ENCODE measurements around the gene IMMP2L. TPM values are rescaled to one million over a fixed set of nuclear protein-coding genes. Genes with fewer than 3 reads are reported as not detected.

Gene IMMP2L
- total RNA-seq, 4 donors from 2014 or later = 23.8 to 30.0 (median 27.7) TPM

DNA sequence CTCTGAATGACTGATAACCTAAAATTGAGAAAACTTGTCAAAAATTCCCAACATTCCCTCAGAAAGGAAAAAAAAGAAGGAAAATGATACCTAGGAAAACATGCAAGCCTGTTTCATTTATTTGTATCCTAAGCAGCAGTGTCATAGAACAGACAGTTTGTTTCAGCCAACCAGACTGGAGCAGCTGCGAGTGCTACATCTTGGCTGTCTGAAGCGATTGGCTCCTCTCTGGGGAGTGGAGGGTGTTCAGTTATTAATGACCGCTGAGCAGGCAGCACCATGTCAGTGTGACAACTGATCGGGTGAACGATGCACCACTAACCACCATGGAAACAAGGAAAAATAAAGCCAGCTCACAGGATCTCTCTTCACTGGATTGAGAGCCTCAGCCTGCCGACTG, 471.4 kb downstream of the IMMP2L start, which contains the start of gene LRRN3:
LRRN3 (plus strand) TSS at position 282 of the 400 bp plus-strand sequence. CDS start 31,646 bp downstream, outside the sequence.
- TF ChIP-seq POLR2A (IDR thresholded peaks at IDR 0.05) = peak in 1 of 2 donors; percentile 85
- no peak for TF ChIP-seq CTCF (IDR thresholded peaks at IDR 0.05)
- DNase-seq = peak; percentile 61 to 68
- no peaks in the 10 kb centered on the region for H3K27me3 ChIP-seq
- peak within 1 kb of the TSS in 1 of 3 donors; percentile 2 for H3K27ac ChIP-seq
- H3K4me1 ChIP-seq = peaks cover 13 to 14% of the 10 kb centered on the region in 2 donors
- H3K9me3 ChIP-seq = no peaks in the 10 kb centered on the region
- 9 to 20% methylated on average over 6 of the region's 6 CpGs for WGBS, 2 donors
- H3K36me3 ChIP-seq = no peaks in the 10 kb centered on the region
- H3K4me3 ChIP-seq (replicated peaks in 1 of 3) = peak within 1 kb of the TSS in 2 of 3 donors; percentile 18 to 39
- intact Hi-C loops (cut with DNase I) = loop anchor here (5.0 kb wide), 1 partner anchor 396 kb away; no protein-coding TSS in a partner anchor

- H3K27ac ChIP-seq = no peak overlapping the region
- no peak for DNase-seq
- H3K27me3 ChIP-seq = no peaks in the 10 kb centered on the region
- TF ChIP-seq CTCF (IDR thresholded peaks at IDR 0.05) (peak; percentile 57 to 81 (median 59)), POLR2A (IDR thresholded peaks at IDR 0.05) (no peak)
- peaks cover 13 to 14% of the 10 kb centered on the region in 2 donors for H3K4me1 ChIP-seq
- intact Hi-C loops (cut with DNase I) = loop anchor here (5.0 kb wide), 1 partner anchor 397 kb away; no protein-coding TSS in a partner anchor
- H3K9me3 ChIP-seq = no peaks in the 10 kb centered on the region
- H3K36me3 ChIP-seq = no peaks in the 10 kb centered on the region
- WGBS, 2 donors = 33 to 48% methylated on average over 1 of the region's 1 CpG
- no peak overlapping the region for H3K4me3 ChIP-seq (replicated peaks in 1 of 3)
Measured at GRCh38 chr7:111089822-111090426, 472.4 kb downstream of the IMMP2L start.

GRCh38 chr7:111088328-111088727, 474.0 kb downstream of the IMMP2L start:
- 88 to 92% methylated on average over 1 of the region's 1 CpG for WGBS, 2 donors
- TF ChIP-seq CTCF (IDR thresholded peaks at IDR 0.05) (no peak), POLR2A (IDR thresholded peaks at IDR 0.05) (no peak)
- Histone ChIP-seq H3K4me3 (replicated peaks in 1 of 3) (no peak overlapping the region), H3K27me3 (no peaks in the 10 kb centered on the region), H3K4me1 (peaks cover 14 to 21% of the 10 kb centered on the region in 2 donors), H3K9me3 (no peaks in the 10 kb centered on the region), H3K27ac (no peak overlapping the region), H3K36me3 (no peaks in the 10 kb centered on the region)
- intact Hi-C loops (cut with DNase I) = no loop called here
- DNase-seq = no peak

GRCh38 chr7:111086532-111086931, 475.8 kb downstream of the IMMP2L start:
- Histone ChIP-seq H3K27me3 (no peaks in the 10 kb centered on the region), H3K4me1 (peaks cover 23 to 27% of the 10 kb centered on the region in 2 donors), H3K36me3 (no peaks in the 10 kb centered on the region), H3K9me3 (no peaks in the 10 kb centered on the region), H3K4me3 (replicated peaks in 1 of 3) (no peak overlapping the region), H3K27ac (no peak overlapping the region)
- no peak for TF ChIP-seq POLR2A (IDR thresholded peaks at IDR 0.05)
- no peak for TF ChIP-seq CTCF (IDR thresholded peaks at IDR 0.05)
- WGBS, 2 donors = 91 to 93% methylated on average over 2 of the region's 2 CpGs
- DNase-seq = no peak
- intact Hi-C loops (cut with DNase I) = no loop called here

DNA sequence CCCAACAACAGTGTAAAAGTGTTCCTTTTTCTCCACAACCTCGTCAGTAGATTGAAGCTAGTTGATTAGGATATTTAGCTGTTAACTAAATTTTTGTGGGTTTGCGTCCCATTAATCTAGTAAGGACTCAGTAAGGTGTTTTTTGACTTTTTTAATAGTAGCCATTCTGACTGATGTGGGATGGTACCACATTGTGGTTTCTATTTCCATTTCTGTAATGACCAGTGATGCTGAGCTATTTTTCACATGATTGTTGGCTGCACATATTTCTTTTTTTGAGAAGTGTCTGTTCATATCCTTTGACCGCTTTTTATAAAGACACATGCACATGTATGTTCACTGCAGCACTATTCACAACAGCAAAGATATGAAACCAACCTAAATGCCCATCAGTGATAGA, 476.9 kb downstream of the IMMP2L start:
- Histone ChIP-seq H3K4me3 (replicated peaks in 1 of 3) (no peak overlapping the region), H3K4me1 (peaks cover 27 to 35% of the 10 kb centered on the region in 2 donors), H3K36me3 (no peaks in the 10 kb centered on the region), H3K9me3 (no peaks in the 10 kb centered on the region), H3K27me3 (no peaks in the 10 kb centered on the region), H3K27ac (no peak overlapping the region)
- TF ChIP-seq CTCF (IDR thresholded peaks at IDR 0.05) = no peak
- no peak for TF ChIP-seq POLR2A (IDR thresholded peaks at IDR 0.05)
- intact Hi-C loops (cut with DNase I) = no loop called here
- WGBS, 2 donors = 96 to 99% methylated on average over 3 of the region's 3 CpGs
- DNase-seq = no peak

All from thyroid gland (tissue), 4 donors.